Fibroblast of skin of back (primary cell): ENCODE results near the gene HSPB9. TPM values are rescaled to one million over a fixed set of nuclear protein-coding genes. Genes with fewer than 3 reads are reported as not detected.

ENCODE experiments used
- DNase-seq: peaks from one replicate; pipeline ENCODE4 v3.0.0-alpha.2; 2013
- polyA plus RNA-seq, 2 experiments: library from polyadenylated mRNA; unstranded; fragments of 120-200 nt; gene quantifications; one replicate each; pipeline ENCODE4 v1.2.1, GENCODE V29; 2013; ENCODE audit not compliant: insufficient read length in 2 of 2

HSPB9 gene
- polyA plus RNA-seq (2013, experiment 1 of 2; ENCODE audit: insufficient read length) = 0.17 TPM
- polyA plus RNA-seq (2013, experiment 2 of 2; ENCODE audit: insufficient read length) = 0.06 TPM

- no peak for DNase-seq
Observed at GRCh38 chr17:42122371-42123303, at the start of gene HSPB9. Gene HSPB9 (plus strand): TSS chr17:42122804. CDS start chr17:42122851, 47 bp downstream.

GRCh38 chr17:42075789-42076188, 46.8 kb upstream of the HSPB9 start:
- DNase-seq = no peak

- DNase-seq = no peak
Observed at GRCh38 chr17:42076797-42077559, 45.6 kb upstream of the HSPB9 start.

- DNase-seq = no peak
Observed at GRCh38 chr17:42077755-42078154, 44.8 kb upstream of the HSPB9 start.

GRCh38 chr17:42078396-42079043, 44.1 kb upstream of the HSPB9 start:
- DNase-seq = no peak

GRCh38 chr17:42079541-42079940, 43.1 kb upstream of the HSPB9 start:
- DNase-seq = no peak

GRCh38 chr17:42081516-42082129, 41.0 kb upstream of the HSPB9 start:
- DNase-seq = no peak

- no peak for DNase-seq
Observed at GRCh38 chr17:42087042-42087701, 35.4 kb upstream of the HSPB9 start.

- no peak for DNase-seq
Observed at GRCh38 chr17:42087736-42088705, 34.6 kb upstream of the HSPB9 start.

GRCh38 chr17:42088736-42089135, 33.9 kb upstream of the HSPB9 start:
- no peak for DNase-seq

- DNase-seq = no peak
Observed at GRCh38 chr17:42090964-42091790, 31.4 kb upstream of the HSPB9 start.

GRCh38 chr17:42092939-42093338, 29.7 kb upstream of the HSPB9 start:
- no peak for DNase-seq

GRCh38 chr17:42094375-42095069, 28.1 kb upstream of the HSPB9 start:
- no peak for DNase-seq

GRCh38 chr17:42096360-42097111, 26.1 kb upstream of the HSPB9 start:
- DNase-seq = no peak

GRCh38 chr17:42097691-42098631, 24.6 kb upstream of the HSPB9 start, which contains the start of gene ZNF385C:
Gene ZNF385C (minus strand): TSS chr17:42098473. CDS start chr17:42063056, 35,417 bp downstream.
- DNase-seq = no peak

GRCh38 chr17:42098730-42099399, 23.7 kb upstream of the HSPB9 start:
- DNase-seq = no peak
